HG03196 (cell line): Measurements from ENCODE around the gene SSTR5.

ENCODE experiments used
- ATAC-seq: cut with Tn5 transposase; IDR thresholded peaks from one replicate; pipeline ENCODE4 v1.9.1; 2021; ENCODE audit not compliant: unreplicated experiment

The SSTR5 gene

DNA sequence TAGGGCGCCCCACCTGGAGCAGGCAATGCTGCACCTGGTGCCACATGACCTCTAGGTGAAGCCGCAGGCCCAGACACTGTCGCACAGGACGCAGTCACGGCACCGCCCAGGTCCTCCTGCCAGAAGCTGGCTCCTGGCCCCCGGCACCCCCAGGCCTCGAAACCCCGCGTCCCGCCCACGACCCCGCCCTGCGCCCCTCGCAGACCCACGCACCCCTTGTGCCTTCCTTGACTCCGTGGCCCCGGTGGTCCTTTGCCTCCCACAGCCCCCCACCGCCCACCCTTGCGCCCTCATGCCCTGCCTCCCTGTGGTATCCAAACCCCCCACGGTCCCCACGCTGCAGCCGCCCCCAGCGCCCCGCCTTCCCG, 29.8 kb downstream of the SSTR5 start:
- ATAC-seq = no peak

DNA sequence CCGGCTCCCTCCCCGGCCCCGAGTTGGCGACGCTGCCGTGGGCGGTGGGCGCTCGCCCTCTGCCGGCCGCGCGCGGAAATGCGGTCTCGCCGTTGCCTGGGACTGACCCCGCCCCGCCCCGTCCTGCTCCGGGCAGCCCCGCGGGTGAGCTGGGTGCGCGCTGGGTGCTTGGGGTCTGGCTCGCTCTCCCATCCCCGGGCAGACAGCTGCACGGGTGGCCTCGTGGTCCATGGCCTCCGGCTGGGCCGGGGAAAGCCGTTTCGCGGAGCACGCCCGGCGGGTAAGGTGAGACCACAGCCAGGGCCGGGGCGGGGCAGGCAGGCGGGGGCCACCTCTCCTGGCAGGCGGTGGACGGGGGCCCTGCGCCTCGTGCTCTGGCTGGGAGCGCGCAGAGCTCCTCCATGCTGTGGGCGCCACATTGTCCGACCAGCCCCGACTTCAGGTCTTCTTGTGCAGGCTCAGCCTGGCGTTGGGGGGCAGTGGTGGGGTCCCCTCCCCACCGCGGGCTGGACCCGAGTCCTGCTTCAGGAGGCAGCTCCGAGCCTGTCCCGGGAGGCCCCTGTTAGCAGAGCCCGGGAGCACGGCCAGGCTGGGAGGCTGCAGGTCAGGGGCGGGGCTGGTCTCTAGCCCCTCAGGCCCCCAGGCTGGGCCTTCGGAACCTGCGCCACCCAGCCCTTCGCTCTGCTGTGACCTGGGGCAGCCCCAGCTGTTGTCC, 30.5 kb downstream of the SSTR5 start:
- ATAC-seq = no peak

DNA sequence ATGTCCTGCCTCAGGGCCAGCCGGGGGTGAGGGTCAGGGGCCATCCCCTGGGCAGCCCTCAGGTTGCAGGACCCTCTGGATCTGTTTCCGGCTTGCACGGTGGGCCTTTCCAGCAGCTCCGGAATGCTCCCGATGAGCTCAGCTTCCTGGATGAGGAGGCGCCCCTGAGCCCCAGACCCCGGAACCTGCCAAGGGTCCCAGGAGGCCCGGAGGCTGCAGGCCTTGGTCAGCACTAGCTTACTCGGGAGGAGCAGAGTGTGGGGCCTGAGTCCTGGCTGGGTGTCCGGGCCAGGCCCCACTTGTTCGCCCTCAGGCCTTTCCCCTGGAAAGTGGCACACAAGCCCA, 31.1 kb downstream of the SSTR5 start:
- no peak for ATAC-seq

DNA sequence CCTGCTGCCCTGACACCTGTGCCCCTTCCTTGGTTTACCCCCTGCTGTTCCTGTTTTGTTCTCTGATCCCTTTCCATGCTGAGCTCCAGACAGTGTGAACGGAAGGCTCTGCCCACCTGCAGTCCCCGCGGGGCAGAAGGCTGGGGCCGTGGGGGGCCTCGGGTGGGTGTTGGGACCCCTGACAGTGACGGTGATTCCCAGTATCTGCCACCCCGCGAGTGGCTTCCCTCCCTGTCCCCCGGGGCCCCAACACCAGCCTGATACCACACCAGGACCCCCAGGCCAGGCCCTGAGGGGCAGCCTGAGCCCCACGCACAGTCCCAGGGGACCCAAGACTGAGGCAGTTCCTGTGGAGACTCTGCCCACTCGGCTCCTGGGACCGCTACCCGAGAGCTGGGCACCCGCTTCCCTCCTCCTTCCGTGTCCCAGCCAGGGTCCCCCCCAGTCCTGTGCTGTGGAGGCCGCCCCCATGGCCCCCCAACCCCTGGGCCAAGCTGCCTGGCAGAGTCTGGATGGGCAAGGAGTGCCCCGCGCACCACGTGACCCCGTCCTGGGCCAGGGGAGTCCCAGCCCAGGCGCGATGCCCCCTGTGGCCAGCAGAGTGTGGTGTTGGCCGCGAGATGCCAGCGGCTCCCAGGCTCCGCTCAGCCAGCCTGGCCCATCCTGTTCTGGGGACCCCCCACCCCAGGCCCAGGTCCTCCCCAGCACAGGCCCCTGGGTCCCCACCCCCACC, 33.5 kb downstream of the SSTR5 start:
- no peak for ATAC-seq

DNA sequence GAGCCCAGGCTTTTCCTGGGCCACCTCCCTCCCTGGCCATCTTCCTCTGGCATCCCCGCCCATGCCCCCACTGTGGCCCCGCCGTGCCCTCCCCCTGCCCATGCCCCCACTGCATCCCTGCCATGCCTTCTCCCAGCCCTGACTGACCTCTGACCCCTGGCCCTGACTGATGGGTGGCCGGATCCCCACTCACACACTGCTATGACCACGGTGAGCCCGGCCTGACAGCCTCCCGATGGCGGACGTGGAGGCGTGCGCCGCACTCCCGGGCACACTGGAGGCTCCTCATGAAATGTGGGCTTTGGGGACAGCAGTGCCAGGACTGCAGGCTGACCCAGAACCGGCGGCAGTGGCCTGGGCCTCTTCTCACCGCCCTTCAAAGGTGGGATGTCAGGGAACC, 34.1 kb downstream of the SSTR5 start:
- ATAC-seq = no peak

DNA sequence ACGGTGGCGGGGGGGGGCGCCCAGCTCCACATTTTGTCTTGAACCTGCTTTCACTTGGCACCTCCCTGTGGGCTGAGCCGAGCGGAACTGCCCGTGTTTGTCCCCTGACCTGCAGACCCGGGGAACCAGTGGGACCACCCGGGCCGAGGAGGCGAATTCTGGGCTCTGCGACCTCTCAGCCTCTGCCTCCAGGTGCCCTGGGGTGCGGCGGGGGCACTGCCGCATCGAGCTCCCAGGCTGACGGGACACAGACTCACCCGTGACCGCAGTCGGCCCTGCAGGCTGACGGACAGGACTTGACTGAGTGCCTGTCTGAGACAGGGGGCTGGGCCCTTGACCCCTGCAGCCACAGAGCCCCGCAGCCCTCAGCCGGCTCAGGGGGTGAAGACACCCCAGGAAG, 34.6 kb downstream of the SSTR5 start:
- no peak for ATAC-seq

DNA sequence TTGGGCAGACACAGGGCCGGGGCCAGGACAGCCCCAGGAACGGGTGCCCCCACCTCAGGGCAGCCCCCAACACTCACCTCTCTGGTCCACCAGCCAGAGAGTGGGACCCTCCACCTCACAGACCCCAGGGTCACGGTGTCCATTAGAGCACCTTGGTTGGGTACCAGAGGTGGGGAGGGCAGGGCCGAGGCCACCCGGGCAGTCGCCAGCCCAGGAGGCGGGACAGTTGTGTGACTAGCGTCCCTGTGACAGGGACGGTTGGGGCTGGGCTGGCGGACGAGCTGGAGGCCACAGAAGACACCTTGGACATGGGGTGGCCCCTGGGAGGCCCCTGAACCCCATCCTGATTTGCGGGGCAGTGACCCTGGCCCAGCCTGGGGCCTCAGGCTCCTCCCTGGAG, 35.2 kb downstream of the SSTR5 start:
- ATAC-seq = no peak

DNA sequence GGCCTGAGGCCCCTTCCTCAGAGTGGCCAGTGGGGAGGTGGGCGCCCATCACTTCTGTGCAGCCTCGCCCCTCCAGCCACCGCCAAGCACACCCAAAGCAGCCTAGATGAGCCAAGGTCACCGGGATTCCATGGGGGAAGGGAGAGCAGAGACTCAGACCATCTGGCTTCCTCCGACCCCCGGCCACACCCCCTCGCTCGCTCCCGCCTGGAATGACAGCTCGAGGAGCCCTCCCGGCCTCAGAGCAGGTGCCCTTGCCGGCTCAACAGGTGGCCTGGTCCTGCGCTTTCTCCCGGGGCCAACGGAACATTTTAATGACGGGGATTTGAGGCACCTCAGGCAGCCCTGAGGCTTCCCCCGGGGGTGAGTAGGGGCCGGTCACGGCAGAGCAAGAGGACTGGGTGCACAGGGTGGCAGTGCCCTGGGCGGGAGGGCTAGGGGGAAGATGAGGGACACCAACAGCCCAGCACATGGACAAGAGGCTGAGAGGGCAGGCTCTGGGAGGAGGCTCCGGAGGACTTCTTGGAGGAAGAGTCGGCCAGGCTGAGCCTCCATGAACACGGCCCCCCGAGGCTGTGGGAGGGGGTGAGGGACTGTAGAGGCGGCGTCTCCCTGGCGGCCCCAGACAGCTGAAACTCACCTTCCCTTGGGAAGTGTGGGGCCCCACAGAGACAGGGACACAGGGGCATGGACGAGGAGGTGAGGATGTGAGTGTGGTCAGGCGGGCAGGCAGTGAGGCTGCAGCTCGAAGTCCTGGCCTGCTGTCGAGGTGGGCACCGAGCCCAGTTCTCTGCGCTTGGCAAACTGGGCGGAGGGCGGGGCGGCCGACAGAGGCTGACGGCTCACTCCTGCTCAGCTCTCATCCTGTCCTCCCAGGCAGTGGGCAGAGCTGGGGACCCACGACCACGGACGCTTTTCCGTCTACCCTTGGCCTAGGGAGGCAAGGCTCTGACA, 36.0 kb downstream of the SSTR5 start:
- no peak for ATAC-seq

DNA sequence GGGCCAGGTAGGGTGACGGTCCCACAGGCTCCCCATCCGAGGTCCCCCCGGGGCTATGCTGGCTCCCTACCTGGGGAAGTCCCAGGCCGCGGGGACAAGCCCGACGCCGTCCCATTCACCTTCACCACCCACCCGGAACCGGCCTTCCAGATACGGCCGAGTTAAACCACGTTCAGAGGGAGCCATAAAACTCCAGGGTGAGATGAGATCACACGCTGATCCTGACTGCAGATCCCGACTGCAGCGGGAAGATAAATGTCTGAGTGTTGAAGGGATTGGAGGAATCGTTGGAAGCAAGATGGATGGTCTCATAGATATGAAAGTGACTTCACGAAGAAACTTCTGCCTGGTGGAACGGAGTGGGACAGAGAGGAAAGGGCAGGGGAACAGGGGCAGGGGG, 37.1 kb downstream of the SSTR5 start:
- no peak for ATAC-seq

DNA sequence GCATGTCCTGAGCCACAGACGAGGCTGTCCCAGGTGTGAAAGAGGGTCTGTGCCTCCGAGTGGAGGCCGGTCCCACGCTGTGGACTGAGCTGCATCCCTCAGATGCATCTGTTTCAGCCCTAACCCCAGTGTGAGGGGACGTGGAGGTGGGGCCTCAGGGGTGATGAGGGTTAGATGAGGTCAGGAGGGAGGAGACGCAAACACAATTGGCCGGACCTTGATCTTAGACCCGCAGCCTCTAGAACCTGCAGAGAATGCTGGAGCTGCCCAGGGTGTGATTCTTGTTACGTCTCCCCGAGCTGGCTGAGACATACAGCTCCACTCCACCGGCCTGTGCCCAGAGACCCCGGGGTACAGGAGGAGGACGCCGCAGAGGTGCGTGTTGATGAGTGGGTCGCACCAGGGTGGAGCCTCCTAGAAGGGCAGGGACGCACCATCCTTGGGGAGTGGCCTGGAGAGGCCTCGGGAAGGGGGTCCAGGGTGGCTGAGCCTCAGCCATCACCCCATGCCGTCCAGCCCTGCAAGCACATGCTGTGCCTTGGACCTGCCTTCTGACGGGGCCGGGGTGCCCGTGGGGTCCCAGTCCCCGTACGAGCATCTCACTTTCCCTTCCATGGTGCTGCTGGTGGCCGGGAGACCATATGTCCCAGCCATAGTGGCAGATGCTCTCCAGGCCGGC, 40.1 kb downstream of the SSTR5 start:
- no peak for ATAC-seq

DNA sequence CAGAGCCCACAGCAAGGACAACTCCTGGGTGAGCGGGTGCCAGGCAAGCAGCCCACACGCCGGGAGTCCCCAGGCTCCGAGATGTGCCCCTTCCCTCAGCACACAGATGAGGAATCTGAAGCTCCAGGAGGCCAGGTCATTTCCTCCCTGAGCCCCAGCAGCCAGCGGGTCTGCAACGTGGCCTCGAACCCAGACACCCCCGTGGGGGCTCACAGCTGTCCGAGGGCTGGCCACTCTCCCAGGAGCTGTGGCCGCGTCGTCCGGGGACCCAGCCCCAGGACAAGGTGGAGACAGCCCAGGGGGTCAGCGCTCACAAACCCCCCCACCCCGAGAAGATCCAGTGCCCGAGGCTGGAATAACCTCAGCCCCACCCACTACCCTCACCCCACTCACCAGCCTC, 40.9 kb downstream of the SSTR5 start:
- no peak for ATAC-seq

DNA sequence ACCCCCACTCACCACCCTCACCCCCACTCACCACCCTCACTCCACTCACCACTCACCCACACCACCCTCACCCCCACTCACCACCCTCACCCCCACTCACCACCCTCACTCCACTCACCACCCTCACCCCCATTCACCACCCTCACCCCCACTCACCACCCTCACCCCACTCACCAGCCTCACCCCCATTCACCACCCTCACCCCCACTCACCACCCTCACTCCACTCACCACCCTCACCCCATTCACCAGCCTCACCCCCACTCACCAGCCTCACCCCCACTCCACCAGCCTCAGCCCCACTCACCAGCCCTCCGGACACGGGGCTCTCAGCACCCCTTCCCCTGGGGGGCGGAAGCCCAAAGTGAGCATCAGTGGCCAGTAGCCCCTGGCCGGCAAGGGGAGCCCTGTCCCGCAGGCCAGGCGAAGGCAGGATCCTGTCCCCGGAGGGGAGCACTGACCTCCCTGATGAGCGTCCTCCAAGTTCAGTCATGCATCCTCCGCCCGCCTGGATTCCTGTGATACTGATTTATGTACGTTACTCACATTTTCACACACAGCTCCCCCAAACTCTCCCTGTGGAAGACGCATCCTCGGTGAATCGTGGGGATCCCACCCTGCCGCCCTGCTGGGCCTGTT, 41.5 kb downstream of the SSTR5 start:
- ATAC-seq = no peak

DNA sequence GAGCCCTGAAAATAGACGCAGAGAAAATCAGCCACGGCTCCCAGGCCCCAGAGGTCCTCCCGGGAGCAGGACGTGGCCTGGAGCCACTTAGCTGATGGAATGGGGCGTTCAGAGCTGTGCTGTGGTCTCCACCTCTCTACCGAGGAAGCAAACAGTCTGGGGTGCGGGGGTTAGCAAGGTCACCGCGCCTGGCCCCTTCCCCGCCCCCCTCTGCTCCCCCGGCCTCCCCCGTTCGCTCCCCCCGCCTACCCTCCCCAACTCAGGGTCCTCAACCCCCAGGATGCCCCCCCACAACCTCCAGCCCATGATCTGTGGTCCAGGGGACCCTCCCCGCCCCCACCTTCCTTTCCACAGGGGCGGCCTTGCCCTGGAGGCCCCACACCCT, 44.1 kb downstream of the SSTR5 start:
- no peak for ATAC-seq

DNA sequence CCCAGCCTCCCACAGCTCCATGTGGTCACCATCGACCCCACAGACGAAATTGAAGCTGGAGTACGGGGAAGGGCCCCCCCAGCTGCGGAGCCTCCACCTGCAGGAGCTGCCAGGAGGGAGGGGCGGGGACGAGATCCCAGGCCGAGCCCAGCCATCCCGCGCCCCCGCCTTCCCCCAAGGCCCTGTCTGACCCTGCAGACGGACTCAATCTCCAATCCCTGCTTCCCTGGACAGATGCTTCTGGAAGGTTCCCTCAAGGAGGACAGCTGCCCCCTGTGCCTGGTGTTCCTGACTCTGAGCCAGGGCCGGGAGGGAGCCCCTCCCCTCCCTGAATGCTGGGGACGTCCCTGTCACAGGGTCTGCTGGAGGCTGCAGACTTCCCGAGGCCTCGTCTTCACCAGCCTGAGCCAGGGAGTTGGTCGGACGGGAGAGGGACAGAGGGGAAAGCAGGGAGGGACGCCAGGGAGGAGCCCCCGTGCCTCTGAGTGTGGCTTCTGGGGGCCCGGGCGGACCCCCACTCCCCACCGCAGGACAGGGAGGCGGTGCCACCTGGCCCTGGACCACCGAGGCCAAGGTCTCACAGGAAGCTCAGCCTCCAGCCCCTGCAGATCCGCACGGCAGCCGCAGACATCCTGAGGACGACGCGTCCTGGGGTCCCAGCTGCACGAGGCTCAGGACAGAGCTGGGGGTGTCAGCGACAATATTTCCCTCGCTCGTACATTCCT, 44.8 kb downstream of the SSTR5 start:
- no peak for ATAC-seq

DNA sequence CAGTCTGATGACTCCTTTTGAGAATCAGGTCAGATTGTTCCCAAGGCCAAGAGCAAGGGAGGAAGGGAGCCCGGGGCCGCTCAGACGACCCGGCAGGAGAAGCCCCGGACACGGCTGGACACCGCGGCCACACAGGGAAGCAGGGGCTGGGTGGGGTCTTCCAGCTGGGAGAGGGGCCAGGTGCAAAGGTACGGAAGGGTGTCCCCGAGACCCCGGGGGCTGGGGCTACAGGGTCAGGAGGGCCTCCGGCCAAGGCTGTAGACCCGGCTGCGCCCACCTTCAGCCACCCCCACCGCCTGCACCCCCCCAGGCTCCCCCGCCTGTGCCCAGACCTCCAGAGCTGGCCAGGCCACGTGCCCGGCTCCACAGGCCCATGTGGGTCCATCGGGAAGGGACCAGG, 45.4 kb downstream of the SSTR5 start:
- ATAC-seq = no peak

DNA sequence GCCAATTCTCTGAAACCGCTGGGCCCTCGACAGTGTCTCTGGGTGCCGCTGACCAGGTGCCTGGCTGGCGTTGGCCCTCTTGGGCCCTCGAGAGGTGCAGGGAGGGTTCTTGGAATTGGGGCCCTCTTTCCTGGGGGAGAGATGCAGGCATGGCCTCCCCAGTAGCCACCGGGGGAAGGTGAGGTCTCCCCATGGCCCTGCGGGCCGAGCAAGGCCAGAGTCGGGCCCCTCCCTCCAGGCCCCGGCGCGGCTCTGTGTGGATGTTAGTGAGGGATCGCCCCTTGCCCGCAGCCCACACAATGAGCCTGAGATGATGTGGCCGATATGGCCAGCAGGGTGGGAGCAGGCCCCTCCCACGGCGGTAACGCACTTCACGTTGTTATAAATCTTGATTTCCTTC, 46.6 kb downstream of the SSTR5 start:
- ATAC-seq = no peak

DNA sequence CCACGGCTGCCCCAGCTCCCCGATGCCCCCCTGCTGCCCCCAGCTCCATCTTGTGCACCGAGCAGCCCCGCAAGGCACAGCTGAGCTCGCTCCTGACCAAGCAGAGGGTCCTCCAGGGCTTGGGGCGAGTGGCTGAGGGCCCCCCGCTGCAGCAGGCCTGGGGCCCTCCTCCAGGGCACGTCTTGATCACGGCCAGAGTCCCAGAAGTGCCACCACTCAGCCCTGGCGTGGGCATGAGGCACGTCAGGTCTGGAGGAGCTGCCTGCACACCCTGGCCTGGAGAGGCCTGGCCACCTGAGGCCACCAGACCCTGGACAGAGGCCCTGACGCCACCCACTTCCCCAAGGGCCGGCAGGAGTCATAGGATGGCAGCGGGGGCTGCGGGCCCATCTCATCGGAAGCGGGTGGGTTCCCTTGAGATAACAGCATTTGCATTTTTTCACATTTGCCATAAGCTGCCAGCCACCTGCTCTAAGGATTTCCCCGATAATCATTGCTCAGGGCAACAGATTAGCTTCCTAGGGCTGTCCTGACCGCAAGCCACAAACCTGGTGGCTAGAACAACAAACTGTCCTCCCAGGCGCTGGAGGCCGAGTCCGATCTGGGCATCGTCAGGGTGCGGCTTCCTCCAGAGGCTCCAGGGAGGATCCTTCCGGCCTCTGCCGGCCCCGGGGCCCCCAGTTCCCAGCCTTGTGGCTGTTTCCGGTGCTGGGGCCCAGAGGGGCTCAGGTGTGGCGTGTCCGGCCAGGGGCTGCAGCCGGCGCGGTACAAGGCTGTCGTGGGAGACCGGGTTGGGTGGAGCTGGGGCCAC, 47.4 kb downstream of the SSTR5 start:
- ATAC-seq = no peak

DNA sequence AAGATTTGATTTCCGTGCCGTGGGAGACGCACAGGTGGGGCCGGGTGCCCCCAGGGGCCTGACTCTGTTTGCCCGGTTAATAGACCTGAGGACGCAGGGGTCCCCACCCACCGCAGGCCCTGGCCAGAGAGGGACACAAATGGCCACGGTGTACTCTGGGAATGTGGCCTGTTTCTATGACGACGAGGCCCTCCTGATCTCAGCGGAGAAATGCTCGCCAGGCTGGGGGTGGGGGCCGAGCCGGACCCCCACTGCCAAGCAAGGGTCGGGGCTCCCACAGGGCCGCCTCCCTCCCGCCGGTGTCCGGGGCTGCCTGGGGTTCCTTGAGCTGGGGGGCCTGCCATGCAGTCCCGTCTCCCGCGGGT, 48.0 kb downstream of the SSTR5 start:
- ATAC-seq = no peak

DNA sequence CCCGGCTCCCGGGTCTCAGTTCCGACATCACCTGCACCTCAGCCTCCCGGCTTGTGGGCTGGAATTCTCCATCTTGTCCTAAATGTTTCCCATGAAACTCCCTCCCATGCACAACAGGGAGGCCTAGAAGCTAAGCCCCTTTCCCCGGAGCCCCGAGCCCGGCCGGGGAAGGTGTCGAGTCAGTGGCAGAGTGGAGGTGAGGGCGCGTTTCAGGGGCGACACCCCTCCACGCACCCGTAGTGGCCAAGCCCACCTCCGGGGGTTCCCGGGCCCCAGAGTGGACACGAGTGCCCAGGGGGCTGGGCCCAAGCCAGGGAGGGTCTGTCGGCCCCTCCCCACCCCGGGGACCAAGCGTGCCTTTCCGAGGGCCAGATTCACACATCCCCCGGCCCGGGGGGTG, 48.5 kb downstream of the SSTR5 start:
- no peak for ATAC-seq
